ENCODE measurements around the gene TTC16.

- no peak for TF ChIP-seq CTCF (IDR thresholded peaks at IDR 0.05; ENCODE audit: poor library complexity)
- TF ChIP-seq EZH2 (IDR thresholded peaks at IDR 0.05; ENCODE audit: borderline replicate concordance), result no peak
- no peak for TF ChIP-seq EZH2phosphoT487 (IDR thresholded peaks at IDR 0.05; ENCODE audit: low read depth, severe bottlenecking, unreplicated experiment)
Measured at GRCh38 chr9:127703289-127703946, 12.5 kb upstream of the TTC16 start.

Measured in hepatocyte (in vitro differentiated cells).